ENCODE measurements around the gene RGPD4.
"Not testable (repeated sequence)": the region's sequence is repeated elsewhere in the genome, so short reads cannot be mapped to it uniquely, and the experiment has no call there.

RGPD4 gene

DNA sequence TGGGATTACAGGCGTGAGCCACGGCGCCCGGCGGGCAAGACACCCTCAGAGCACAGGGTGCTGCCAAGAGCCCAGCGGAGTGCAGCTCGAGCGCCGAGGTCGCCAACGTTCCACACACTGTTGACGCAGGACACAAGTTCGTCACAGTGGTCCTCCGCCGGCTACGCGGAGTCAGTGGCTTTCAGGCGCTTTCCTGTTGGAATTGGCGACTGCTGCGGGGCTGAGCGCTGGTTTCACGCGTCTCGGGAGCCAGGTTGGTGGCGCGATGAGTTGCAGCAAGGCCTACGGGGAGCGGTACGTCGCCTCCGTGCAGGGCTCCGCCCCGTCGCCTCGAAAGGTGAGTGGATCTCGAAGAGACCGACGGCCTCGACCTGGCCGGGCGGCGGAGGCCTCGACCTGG, at the start of gene RGPD4:
TSS of gene RGPD4 (plus strand) at position 144 of the 400 bp plus-strand sequence. CDS start at position 266, 122 bp downstream.
- H3K9me3 ChIP-seq (ENCODE audit: low read depth, low read length); H3K9ac ChIP-seq (ENCODE audit: insufficient read length); H3K36me3 ChIP-seq (ENCODE audit: insufficient read depth, low read length); H3K4me3 ChIP-seq; H3K27ac ChIP-seq; DNase-seq (ENCODE audit: low read depth, low spot score): not testable (repeated sequence)

- DNase-seq (ENCODE audit: low read depth, low spot score): no peak
- no peak overlapping the region for H3K9ac ChIP-seq (ENCODE audit: insufficient read length)
- TF ChIP-seq FOXP2 (optimal IDR thresholded peaks at IDR 0.05; ENCODE audit: control extremely low read depth, extremely low read length, insufficient read depth) (no peak), POLR2AphosphoS5 (IDR thresholded peaks at IDR 0.05; ENCODE audit: borderline replicate concordance, low read depth, low read length) (no peak), EZH2 (IDR thresholded peaks at IDR 0.05) (no peak)
- H3K27ac ChIP-seq: no peak overlapping the region
- H3K9me3 ChIP-seq (ENCODE audit: low read depth, low read length): no peaks in the 10 kb centered on the region
- no peaks in the 10 kb centered on the region for H3K36me3 ChIP-seq (ENCODE audit: insufficient read depth, low read length)
- no peak overlapping the region for H3K4me3 ChIP-seq
Observed at GRCh38 chr2:107777974-107778373, 48.7 kb upstream of the RGPD4 start.

DNA sequence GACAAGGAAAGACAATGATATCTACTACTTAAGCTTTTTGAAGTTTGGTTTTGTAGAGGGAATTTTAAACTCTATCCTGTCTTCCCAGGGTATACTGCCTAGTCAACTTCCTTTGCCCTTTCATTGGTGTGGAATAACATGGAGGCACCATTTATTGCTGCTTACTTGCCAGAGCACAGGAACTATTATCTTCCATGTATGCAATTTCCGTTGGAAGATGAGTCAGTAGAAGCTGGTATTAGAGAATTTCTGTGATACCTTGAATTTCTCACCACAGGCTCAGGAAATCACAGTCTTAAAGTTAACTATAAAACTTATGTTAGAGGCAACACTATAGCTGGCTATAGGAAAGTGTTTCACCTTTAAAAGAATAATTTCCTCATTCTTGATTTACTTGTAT, 40.9 kb upstream of the RGPD4 start:
- H3K9me3 ChIP-seq (ENCODE audit: low read depth, low read length): no peaks in the 10 kb centered on the region
- TF ChIP-seq EZH2 (IDR thresholded peaks at IDR 0.05) (no peak), POLR2AphosphoS5 (IDR thresholded peaks at IDR 0.05; ENCODE audit: borderline replicate concordance, low read depth, low read length) (no peak), FOXP2 (optimal IDR thresholded peaks at IDR 0.05; ENCODE audit: control extremely low read depth, extremely low read length, insufficient read depth) (no peak)
- no peak overlapping the region for H3K9ac ChIP-seq (ENCODE audit: insufficient read length)
- H3K36me3 ChIP-seq (ENCODE audit: insufficient read depth, low read length): no peaks in the 10 kb centered on the region
- DNase-seq (ENCODE audit: low read depth, low spot score): no peak
- no peak overlapping the region for H3K27ac ChIP-seq
- H3K4me3 ChIP-seq: no peak overlapping the region

DNA sequence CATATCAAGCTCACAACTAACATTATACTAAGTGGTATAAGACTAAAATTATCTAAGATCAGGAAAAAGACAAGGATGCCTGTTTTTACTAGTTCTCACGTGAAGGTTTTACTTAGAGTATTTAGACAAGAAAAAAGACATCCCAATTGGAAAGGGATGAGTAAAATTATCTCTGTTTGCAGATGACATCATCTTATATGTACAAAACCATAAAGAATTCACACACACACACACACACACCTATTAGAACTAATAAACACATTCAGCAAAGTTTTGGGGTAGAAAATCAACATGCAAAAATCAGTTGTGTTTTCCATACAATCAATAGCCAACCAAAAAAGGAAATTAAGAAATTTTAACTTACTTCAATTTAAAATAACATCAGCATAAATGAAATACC, 35.9 kb upstream of the RGPD4 start:
- no peak overlapping the region for H3K4me3 ChIP-seq
- H3K36me3 ChIP-seq (ENCODE audit: insufficient read depth, low read length): no peaks in the 10 kb centered on the region
- TF ChIP-seq FOXP2 (optimal IDR thresholded peaks at IDR 0.05; ENCODE audit: control extremely low read depth, extremely low read length, insufficient read depth) (no peak), EZH2 (IDR thresholded peaks at IDR 0.05) (no peak), POLR2AphosphoS5 (IDR thresholded peaks at IDR 0.05; ENCODE audit: borderline replicate concordance, low read depth, low read length) (no peak)
- no peak overlapping the region for H3K9ac ChIP-seq (ENCODE audit: insufficient read length)
- DNase-seq (ENCODE audit: low read depth, low spot score): no peak
- no peaks in the 10 kb centered on the region for H3K9me3 ChIP-seq (ENCODE audit: low read depth, low read length)
- H3K27ac ChIP-seq: no peak overlapping the region

GRCh38 chr2:107801498-107801897, 25.2 kb upstream of the RGPD4 start:
- no peak overlapping the region for H3K27ac ChIP-seq
- DNase-seq (ENCODE audit: low read depth, low spot score): no peak

DNA sequence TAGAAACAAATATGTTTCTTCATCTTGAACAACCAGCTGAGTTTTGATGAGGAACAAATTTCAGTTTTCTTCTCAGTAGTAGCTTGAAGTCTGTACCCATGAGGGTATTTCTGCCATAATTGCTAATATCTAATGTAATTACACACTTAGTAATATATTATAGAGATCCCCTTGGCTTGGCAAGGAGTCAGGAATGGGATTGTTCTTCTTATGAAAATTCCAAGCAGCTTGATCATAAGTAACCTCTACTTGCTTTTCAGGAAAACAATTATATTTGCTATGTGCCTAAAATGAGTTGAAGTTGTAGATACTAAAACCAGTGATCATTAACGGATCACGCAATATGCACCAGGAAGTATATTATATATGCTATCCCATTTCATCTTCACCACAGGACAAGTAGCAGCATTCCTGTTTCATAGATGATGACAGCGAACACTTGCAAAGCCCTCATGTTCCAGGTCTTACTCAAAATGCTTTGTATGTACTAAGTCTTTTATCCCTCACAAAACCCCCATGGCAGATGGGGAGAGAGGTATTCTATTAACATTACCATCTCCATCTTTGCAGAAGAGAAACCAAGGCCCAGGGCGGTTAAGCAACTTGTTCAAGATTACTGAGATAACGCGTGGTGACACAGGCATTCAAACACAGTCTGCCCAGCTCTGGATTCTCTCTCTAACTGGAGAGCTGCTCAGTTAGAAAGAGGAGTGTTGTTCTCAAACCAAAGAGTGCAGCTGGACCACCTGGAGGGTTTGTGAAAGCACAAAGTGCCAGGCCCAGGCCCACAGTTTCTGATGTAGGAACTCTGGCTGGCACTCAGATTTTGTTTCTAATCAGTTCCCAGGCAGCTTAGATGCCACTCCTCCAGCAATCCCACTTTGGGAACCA, 21.8 kb upstream of the RGPD4 start:
- Histone ChIP-seq H3K36me3 (ENCODE audit: insufficient read depth, low read length) (no peaks in the 10 kb centered on the region), H3K9ac (ENCODE audit: insufficient read length) (no peak overlapping the region), H3K4me3 (no peak overlapping the region), H3K27ac (no peak overlapping the region), H3K9me3 (ENCODE audit: low read depth, low read length) (no peaks in the 10 kb centered on the region)
- DNase-seq (ENCODE audit: low read depth, low spot score): no peak
- TF ChIP-seq EZH2 (IDR thresholded peaks at IDR 0.05) (no peak), POLR2AphosphoS5 (IDR thresholded peaks at IDR 0.05; ENCODE audit: borderline replicate concordance, low read depth, low read length) (no peak), FOXP2 (optimal IDR thresholded peaks at IDR 0.05; ENCODE audit: control extremely low read depth, extremely low read length, insufficient read depth) (no peak)

More at GRCh38 chr2:107801498-107801897, 25.2 kb upstream of the RGPD4 start:
- Histone ChIP-seq H3K36me3 (ENCODE audit: insufficient read depth, low read length) (no peaks in the 10 kb centered on the region), H3K9me3 (ENCODE audit: low read depth, low read length) (no peaks in the 10 kb centered on the region), H3K4me3 (no peak overlapping the region), H3K9ac (ENCODE audit: insufficient read length) (no peak overlapping the region)
- TF ChIP-seq EZH2 (IDR thresholded peaks at IDR 0.05) (no peak), POLR2AphosphoS5 (IDR thresholded peaks at IDR 0.05; ENCODE audit: borderline replicate concordance, low read depth, low read length) (no peak), FOXP2 (optimal IDR thresholded peaks at IDR 0.05; ENCODE audit: control extremely low read depth, extremely low read length, insufficient read depth) (no peak)

GRCh38 chr2:107806901-107807300, 19.8 kb upstream of the RGPD4 start:
- Histone ChIP-seq H3K9ac (ENCODE audit: insufficient read length) (no peak overlapping the region), H3K27ac (no peak overlapping the region), H3K9me3 (ENCODE audit: low read depth, low read length) (no peaks in the 10 kb centered on the region), H3K36me3 (ENCODE audit: insufficient read depth, low read length) (no peaks in the 10 kb centered on the region), H3K4me3 (no peak overlapping the region)
- TF ChIP-seq EZH2 (IDR thresholded peaks at IDR 0.05) (no peak), POLR2AphosphoS5 (IDR thresholded peaks at IDR 0.05; ENCODE audit: borderline replicate concordance, low read depth, low read length) (no peak), FOXP2 (optimal IDR thresholded peaks at IDR 0.05; ENCODE audit: control extremely low read depth, extremely low read length, insufficient read depth) (no peak)
- DNase-seq (ENCODE audit: low read depth, low spot score): no peak

DNA sequence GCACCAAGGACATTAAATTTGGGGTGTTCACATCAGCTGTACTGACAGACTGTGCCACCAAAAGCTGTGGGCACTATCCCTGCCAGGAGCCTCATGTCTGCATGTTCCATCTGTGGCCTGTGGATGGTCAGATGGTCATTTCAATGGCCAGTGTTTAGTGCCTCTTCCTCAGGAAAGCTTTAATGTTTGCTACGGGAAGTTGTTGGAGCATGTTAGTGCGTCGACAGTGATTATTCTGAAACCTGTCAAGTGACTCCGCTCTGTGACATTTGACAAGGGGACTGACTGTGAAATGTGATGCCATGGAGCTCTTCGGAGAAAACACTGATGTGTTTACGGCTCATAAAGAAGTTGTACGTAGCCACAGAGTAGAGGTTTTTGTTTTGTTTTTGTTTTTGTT, 18.7 kb upstream of the RGPD4 start:
- DNase-seq (ENCODE audit: low read depth, low spot score): no peak
- Histone ChIP-seq H3K4me3 (no peak overlapping the region), H3K36me3 (ENCODE audit: insufficient read depth, low read length) (no peaks in the 10 kb centered on the region), H3K27ac (no peak overlapping the region), H3K9me3 (ENCODE audit: low read depth, low read length) (no peaks in the 10 kb centered on the region), H3K9ac (ENCODE audit: insufficient read length) (no peak overlapping the region)
- TF ChIP-seq EZH2 (IDR thresholded peaks at IDR 0.05) (no peak), POLR2AphosphoS5 (IDR thresholded peaks at IDR 0.05; ENCODE audit: borderline replicate concordance, low read depth, low read length) (no peak), FOXP2 (optimal IDR thresholded peaks at IDR 0.05; ENCODE audit: control extremely low read depth, extremely low read length, insufficient read depth) (no peak)

DNA sequence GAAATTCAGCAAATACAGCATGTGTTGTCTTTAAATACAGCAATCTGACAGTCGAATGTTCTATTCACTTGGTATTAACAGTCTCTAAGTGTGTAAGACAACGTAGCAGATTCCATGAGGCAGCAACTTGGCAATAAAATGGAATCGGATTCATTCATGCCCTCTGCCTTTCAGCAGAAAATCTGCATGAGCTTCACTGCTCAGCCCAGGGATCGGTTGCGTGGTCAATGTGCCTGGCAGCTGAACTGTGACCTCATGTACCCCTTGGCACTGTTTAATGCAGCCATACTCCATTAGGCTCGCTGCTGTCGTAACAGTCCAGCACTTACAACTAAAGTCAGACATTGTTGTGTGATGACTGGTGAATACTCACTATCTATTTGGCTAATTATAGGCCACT, 17.7 kb upstream of the RGPD4 start:
- H3K9ac ChIP-seq (ENCODE audit: insufficient read length): no peak overlapping the region
- DNase-seq (ENCODE audit: low read depth, low spot score): no peak

More for the DNA sequence above, 17.7 kb upstream of the RGPD4 start:
- H3K9me3 ChIP-seq (ENCODE audit: low read depth, low read length): no peaks in the 10 kb centered on the region
- TF ChIP-seq POLR2AphosphoS5 (IDR thresholded peaks at IDR 0.05; ENCODE audit: borderline replicate concordance, low read depth, low read length) (no peak), FOXP2 (optimal IDR thresholded peaks at IDR 0.05; ENCODE audit: control extremely low read depth, extremely low read length, insufficient read depth) (no peak), EZH2 (IDR thresholded peaks at IDR 0.05) (no peak)
- H3K4me3 ChIP-seq: no peak overlapping the region
- no peak overlapping the region for H3K27ac ChIP-seq
- H3K36me3 ChIP-seq (ENCODE audit: insufficient read depth, low read length): no peaks in the 10 kb centered on the region

All from SK-N-MC (cell line).